HG03280 (cell line): ENCODE data around the gene SAMD8.
A peak's percentile ranks its signal among the peaks of the same experiment; 100 is the strongest.
"Not testable (repeated sequence)": the region's sequence is repeated elsewhere in the genome, so short reads cannot be mapped to it uniquely, and the experiment has no call there.

Experiments
- ATAC-seq: cut with Tn5 transposase; IDR thresholded peaks from one replicate; pipeline ENCODE4 v1.9.1; 2021; ENCODE audit warnings: mild to moderate bottlenecking, moderate library complexity; ENCODE audit not compliant: unreplicated experiment

Gene SAMD8

DNA sequence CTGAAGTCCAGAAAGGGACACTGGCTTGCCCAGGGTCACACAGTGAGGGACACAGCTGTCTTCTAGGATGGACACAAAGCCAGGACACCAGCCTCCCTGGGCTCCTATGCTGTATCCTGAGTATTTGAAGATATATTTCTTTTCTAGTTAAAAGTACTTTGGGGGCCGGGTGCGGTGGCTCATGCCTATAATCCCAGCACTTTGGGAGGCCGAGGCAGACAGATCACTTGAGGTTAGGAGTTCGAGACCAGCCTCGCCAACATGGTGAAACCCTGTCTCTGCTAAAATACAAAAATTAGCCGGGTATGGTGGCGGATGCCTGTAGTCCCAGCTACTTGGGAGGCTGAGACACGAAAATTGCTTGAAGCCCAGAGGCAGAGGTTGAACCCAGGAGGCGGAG, 4.6 kb upstream of the SAMD8 start:
- not testable (repeated sequence) for ATAC-seq

DNA sequence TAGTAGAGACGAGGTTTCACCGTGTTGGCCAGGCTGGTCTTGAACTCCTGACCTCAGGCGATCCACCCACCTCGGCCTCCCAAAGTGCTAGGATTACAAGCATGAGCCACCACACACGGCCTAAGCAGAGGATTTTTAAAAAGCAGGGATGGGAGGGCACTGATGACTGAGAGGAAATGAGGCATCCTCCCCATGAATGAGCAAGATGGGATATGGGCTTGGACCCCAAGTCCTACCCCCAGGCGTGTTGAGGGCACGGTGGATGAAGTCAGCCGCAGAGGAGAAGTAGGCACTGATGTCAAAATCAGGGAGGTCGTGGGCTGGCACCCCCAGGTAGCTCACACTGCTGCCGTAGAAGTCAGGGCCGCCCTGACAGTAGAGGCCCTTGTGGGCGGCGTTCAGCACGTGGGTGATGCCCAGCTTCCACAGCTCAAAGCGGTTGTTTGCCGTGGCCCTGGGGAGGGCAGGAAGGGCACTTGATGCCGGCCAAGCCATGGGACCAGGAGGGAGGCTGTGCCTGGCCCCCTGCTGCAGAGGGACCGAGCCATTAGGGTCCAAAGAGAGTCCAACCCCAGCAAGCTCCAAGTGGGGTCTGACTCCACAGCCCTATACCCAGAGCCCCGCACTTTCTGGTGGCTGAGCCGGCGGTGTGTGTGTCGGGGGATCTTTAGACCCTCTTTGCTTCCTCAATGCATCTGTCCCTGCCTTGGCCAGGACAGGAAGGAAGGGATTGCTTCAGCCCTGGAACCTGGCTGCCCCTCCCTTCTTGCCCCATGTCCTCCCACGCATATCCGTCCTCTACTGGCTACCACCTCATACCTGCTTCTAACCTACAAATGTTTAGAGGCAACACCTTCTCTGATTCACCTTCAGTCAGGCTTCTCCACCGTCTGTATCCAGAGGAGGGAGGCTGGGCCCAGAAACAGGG, 3.4 kb upstream of the SAMD8 start:
- ATAC-seq = no peak

DNA sequence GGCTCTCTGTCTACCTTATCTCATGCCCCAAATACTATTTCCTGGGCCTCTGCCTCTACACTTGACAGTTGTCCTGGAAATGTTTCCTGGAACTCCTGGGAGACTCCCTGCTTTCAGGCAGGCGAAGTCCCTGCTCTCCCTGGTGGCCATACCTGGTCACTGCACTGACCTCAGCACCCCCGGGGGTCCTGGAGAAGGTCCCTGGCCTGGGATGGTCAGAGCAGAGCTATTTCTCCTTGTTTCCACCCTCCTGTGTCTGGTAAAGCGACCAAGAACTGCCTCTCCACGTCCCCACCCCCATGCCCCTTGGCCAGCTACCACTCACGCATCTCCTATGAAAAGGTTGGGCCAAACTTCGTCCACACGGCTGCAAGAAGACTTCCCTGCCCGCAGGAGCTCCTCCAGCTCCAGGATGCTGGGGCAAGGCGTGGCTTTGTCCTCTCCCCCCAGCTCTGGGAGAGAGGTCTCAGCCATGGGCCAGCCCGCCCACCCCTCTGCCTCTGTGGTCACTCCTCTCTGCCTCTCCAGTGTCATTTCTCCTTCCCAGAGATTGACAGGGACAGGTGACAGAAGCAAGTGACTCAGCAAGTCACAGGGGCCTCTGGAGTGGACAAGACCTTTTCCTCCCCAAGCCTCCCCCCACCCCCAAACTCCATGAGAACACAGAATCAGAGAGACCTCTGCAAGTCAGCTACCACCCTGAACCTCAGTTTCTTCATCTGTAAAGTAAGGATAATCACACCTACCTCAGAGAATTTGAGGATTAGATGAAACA, 2.6 kb upstream of the SAMD8 start:
- ATAC-seq = no peak

DNA sequence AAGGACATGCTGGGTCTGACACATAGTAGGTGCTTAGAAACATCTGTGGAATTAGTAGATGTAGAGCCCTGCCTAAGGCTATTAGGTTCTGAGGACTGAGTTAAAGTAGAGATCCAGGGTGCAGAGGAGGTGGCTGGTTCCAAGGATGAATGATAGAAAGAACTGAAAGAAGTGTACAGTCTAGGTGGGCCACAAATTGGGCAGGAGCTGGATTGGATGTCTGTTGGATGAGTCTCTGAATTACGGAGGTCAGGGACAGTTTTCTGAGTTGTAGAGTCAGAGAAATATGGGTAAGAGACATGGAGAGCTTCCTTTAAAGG, 2.0 kb upstream of the SAMD8 start:
- ATAC-seq = no peak

DNA sequence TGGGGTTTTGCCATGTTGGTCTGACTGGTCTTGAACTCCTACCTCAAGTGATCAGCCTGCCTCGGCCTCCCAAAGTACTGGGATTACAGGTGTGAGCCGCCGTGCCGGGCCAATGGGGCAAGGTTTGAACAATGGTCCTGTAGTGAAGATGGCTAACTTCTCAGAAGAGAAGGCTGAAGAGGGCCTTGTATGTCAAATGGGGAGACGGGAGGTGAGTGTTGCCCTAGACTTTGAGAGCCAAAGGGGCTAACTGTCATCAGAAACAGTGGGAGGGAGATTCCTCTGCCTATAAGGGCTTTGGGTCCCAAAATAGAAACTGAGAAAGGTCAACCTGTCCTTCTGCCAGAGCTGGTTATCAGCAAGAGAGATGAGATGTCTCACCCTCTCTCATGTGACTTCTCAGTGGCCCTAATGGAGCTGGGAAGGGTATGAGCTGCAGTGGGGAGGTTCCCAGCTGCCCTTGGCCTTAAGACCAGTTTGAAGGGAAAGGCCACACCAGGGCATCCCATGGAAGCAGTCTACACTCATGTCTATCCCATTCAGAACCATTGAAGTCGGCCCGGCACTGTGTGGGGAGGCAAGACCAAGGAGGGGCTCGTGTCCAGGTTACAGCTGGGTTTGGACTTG, 1.3 kb upstream of the SAMD8 start:
- ATAC-seq = no peak

DNA sequence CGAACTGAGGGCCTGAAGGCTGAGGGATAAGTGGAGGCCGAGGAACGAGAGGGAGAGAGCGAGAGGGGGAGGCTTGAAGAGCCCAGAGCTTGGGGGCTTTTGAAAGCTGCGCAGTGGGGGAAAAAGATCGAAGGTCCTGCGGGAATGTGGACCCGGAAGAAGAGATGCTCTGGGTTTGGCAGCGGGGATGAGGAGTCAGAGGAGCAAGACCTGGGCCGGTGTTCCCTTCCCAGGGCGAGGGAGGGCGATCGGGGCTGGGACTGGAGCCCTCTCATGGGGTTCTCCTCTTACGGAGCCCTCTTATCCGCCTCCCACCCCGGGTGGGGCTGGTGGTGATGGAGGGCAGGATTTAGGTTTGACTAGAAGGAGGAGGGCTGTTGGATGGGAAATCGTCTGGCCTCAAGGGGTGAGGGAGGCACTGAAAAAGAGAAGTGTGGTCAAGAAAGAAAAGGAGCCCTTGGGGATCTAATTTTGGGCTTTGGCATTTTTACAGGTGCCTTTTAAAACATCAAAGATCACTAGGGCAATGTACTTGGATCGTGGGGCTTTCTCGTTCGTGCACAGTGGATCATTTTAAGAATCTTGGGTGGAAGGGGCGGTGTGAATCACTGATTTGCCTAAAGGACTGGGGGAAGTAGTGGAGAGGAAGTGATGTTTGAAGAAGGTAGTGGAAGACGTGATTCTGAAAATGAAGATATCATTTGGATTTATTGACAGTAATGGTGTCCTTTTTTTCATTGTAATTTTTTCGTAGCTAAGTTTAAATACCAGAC, 637 bp downstream of the SAMD8 start:
- peak; percentile 11 for ATAC-seq

DNA sequence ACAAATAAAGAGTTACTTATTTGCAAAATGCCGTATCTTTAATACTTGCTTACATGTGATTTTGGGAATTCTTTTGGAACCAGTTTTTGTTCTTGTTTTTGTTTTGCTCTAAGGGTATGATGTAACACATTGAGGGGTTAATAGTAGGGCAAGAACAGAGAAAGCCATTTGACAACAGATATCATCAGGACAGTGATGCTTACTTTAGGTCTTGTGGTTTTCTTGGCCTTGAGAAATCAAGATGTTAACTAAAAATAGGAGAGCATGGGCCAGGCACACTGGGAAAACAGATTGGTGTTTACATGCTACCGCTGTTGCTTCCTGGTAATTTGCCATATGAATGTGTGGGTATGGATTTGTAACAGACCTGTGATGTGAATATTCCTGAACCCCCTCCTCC, 3.7 kb downstream of the SAMD8 start:
- no peak for ATAC-seq

DNA sequence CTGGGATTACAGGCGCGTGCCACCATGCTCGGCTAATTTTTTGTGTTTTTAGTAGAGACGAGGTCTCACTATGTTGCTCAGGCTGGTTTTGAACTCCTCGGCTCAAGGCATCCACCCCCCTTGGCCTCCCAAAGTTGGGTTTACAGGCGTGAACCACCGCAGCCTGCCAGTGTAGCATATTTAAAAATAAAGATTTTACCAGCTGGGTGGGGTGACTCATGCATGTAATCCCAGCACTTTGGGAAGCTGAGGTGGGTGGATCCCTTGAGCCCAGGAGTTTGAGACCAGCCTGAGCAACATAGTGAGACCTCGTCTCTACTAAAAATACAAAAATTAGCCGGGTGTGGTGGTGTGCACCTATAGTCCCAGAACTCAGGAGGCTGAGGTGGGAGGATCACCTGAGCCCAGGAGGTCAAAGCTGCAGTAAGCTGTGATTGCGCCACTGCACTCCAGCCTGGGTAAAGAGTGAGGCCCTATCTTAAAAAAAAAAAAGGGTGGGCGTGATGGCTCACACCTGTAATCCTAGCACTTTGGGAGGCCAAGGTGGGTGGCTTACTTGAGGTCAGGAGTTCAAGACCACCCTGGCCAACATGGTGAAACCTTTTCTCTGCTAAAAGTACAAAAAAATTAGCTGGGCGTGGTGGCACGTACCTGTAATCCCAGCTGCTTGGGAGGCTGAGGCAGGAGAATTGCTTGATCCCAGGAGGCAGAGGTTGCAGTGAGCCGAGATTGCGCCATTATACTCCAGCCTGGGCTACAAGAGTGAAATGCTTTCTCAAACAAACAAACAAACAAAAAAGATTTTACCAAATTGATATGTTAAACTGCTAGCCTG, 5.7 kb downstream of the SAMD8 start:
- not testable (repeated sequence) for ATAC-seq

DNA sequence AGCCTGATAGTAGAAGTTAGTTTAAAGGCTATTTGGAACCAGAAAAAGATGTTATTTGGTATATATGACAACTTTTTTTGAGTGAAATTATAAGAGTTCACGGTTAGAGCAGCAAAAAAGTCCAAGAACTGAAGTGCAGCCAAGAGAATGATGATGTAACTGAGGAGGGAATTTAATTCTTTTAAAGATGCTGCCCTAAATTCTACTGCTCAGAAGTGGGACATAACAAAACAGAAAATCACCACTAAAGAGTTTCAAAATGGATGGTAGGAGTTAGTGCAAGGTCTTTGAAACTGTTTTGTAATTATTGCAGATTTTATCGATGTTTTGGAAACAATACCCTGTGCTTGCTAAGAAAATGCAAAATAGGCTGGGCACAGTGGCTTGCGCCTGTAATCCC, 6.5 kb downstream of the SAMD8 start:
- no peak for ATAC-seq

DNA sequence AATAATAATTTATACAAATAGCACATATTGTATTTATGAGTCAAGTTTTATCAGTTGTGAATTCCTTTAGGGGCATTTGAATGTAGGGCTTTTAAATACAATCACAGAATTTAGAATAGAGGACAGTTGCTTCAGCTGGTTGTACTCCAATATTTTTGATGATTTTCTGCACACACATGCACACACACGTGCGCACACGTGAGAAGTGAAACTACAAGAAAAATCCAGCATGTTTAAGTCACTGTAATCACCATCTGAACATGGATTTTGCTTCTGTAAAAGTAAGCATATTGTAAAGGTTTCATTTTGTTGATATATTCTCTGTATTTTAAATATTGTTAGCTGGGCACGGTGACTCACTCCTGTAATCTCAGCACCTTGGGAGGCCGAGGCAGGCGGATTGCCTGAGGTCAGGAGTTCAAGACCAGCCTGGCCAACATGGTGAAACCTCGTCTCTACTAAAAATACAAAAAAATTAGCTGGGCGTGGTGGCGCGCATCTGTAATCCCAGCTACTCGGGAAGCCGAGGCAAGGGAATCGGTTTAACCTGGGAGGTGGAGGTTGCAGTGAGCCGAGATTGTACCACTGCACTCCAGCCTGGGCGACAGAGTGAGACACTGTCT, 8.1 kb downstream of the SAMD8 start:
- not testable (repeated sequence) for ATAC-seq

DNA sequence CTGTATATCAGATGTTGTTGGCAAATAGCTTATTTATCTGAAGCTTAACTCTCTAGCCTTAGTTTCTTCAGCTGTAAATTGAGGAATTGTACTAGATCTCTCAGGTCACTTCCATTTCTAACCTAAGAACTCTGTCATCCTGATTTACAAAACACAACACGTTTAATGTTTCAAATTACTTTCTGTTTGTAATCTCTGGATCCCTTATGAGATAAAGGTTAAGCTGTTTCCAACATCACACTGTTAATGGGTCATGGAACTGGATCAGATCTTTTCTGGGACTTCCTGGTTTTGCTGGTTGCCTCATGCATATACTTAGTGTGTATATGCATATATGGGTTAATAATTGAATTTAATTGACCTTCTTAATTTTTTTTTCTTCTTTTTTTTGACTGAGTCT, 9.9 kb downstream of the SAMD8 start:
- ATAC-seq = no peak

DNA sequence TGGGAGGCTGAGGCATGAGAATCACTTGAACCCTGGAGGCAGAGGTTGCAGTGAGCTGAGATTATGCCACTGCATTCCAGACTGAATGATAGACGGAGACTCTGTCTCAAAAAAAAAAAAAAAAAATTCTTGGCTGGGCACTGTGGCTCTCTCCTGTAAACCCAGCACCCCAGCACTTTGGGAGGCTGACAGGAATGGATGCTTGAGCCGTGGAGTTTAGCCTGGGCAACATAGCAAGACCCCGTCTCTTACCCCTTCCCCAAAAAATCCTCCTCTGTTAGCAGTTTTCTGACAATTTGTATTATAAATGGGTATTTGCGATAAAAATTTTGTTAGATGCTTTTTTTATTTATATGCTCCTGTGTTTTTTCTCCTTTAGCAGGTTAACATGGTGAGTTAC, 11.0 kb downstream of the SAMD8 start:
- ATAC-seq = no peak

DNA sequence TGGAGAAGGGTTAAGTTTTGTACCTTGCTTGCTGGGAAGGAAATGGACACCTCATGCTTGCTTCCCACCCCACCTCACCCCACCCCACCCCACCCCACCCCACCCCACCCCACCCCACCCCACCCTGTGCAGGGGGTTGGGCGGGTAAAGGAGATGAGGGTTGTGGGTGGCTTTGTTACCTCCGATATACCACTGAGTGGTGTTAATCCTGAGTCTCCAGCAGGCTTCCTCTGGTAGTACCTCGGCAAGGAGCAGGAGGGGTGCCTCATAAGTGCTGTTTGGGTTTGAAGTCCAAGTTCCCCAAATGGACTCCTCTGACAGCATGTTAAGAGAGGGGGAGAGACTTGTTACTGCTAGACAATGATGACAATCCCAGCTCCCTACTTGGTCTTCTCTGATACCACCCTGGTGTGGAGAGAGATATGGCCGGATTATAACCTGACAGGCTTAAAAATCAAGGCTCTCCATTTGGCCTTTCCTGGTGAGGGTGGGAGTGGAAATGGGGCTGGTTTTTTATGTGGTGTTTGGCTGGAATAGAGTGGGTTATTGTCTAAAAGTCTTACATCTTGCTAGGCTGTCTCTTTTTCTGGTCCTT, 11.7 kb downstream of the SAMD8 start:
- no peak for ATAC-seq

DNA sequence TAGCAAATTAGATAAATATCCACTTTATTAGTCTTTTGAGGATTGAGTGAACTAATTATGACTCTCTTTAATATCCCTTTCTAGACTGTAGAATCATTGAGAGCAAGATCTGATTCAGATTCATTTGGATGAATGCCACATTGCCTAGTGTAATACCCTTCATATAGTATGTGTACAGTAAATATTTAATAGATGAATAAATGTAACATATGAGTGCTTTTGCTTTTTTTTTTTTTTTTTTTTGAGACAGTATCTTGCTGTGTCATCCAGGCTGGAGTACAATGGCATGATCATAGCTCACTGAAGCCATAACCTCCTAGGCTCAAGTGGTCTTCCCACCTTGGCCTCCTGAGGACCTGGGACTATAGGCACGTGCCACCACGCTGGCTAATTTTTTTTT, 14.8 kb downstream of the SAMD8 start:
- no peak for ATAC-seq

DNA sequence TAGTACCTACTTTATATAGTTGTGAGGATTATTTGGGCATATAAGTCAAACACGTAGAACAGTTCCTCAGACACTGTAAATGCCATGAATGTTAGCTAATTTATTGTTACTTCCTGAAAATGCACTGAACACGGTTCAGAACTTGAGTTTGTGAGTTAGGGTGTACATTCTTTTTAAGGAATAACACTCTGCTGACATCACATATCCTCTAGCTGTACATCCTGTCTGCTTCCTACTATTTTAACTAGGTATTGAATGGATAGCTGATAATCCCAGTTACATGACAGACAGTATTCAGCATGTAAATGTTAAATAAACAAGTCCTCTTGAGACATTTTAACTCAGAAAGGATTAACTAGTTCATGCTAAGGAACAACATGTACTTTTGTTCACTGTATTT, 16.0 kb downstream of the SAMD8 start:
- no peak for ATAC-seq

DNA sequence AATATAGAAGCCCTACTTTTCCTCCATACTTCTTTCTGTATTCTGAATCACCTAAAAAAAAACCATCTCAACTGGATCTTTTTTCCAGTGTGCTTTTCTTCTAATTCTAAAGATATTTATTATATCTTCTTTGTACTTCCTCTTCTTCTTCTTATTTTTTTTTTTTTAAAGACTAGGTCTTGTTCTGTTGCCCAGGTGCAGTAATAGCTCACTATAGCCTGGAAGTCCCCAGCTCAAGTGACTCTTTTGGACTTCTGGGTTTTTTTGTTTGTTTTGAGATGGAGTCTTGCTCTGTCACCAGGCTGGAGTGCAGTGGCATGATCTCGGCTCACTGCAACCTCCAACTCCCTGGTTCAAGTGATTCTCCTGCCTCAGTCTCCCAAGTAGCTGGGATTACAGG, 17.5 kb downstream of the SAMD8 start:
- not testable (repeated sequence) for ATAC-seq

DNA sequence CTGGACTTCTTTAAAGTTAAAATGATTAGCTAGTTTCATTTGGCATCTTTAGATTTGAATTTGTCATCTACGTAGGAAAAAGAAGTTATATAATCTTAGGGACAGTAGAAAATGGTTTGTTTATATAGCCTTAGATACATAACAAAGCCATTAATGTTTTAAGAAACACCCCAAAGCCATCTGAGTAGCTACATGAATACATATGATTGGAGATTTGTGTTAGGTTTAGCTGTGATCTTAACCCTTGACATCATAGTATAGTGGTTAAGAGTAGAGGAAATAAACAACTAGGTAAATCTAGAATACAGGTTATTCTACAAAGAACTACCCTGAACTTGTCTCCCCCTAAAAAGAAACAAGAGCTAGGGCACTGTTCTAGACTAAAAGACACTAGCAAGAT, 18.1 kb downstream of the SAMD8 start:
- ATAC-seq = no peak

DNA sequence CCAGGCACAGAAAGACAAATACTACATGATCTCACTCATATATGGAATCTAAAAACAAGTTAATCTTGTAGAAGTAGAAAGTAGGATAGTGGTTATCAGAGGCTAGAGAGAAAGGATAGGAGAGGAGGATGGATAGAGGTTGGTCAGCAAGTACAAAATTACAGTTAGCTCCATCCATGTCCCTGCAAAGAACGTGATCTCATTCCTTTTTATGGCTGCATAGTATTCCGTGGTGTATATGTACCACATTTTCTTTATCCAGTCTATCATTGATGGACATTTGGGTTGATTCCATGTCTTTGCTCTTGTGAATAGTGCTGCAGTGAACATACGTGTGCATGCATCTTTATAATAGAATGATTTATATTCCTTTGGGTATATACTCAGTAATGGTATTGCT, 22.2 kb downstream of the SAMD8 start:
- not testable (repeated sequence) for ATAC-seq

DNA sequence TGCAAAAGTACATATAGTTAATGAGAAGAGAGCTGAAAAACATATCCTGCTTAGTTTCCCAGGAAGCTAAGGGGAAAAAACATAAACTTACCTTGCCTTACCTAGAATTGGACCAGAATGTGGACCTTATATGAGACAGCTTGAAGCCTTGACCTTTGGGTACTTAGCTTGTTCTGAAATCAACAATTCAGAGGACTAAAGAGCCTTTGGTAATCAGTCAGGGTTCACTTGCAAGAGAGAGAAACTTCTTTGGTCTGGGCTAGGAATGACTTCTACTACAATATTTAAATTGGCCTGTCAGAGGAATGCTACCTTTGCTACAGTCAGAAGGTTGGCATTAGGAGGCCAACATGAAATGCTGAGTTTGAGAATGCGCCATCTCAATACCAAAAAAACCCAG, 24.9 kb downstream of the SAMD8 start:
- no peak for ATAC-seq
